Hematopoietic multipotent progenitor cell treated with erythropoietin and hydrocortisone succinate and interleukin-3 and kit ligand, for 15 days (in vitro differentiated cells): ENCODE data around the gene LRFN2.

Source experiments
- DNase-seq: peaks from one replicate; pipeline ENCODE4 v3.0.0-alpha.2; 2015; ENCODE audit warnings: low spot score

LRFN2 gene

DNA sequence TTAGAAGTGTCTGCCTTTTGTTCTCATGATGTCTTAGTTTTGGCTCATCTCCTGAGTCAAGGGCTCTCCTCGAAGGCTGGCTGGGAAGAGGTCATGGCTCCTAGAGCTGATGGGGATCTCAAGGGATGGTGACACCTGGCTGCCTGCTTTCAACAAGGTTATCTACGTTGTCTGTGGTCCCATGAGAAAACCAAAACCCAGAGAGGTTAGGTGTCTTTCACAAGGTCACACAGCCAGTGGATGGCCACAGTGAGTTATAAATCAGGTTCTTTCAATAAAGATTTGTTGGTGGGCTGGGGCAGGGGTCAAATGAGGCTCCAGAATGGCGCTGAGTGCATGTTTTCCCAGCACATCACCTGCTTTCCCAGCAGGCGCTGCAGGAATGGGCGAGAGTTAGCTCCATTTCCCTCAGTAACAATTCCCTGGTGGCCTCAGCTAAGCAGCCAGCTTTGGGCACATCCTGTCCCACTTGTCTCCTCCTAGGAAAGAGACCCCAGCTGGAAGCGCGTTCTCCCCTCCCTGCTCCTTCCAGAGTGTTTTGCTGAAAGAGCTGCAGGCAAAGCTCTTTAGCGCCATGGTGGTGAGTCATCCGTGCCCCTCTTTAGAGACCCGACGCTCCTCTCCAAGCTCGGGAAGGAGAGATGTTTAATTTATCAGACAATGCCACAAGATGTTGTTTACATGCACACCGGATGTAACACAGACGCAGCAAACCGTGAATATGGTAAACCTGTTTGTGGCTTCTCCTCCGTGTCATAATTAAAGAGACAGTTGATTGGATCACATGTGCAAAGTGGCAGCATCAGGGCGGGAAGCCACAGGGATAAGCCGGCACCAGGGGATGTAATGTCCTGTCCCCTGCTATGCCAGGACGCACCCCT, 109.7 kb downstream of the LRFN2 start:
- no peak for DNase-seq

DNA sequence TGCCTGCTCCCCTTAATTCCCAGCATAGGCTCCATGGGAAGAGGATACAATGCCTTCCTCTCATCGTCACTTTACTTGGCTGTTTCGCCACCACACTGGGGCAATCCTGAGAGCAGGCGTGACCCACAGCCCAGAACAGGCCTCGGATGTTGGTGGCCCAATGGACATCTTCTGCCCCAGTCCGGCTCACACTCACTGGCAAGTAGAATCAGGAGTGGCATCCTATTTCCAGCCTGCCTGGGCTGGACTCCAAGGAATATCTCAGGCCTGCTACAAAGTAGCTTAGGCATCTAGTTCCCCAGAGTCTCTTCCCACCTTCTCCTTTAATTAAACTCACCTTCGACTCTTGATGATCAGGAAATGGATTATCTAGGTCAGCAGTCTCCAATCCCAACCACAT, 110.5 kb downstream of the LRFN2 start:
- DNase-seq = no peak

DNA sequence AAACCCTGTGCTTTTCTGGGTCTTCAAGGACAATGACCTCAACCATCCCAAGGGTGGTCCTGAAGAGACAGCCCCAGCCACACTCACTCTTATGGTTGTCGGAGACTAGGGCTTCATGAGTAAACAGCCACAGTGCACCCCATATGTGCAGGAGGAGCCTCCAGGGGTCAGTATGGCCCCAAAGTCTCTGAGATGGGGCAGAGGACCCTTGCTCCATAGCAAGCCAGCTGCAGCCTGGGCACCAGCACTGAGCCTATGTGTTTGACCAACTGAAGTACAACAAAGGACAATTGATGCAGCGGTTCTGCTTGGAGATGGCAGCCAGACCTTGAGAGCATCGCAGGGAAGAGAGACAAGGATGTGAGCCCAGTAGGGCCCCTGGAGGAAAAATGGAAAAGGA, 112.2 kb downstream of the LRFN2 start:
- no peak for DNase-seq

- DNase-seq = no peak
Measured at GRCh38 chr6:40473026-40473425, 114.1 kb downstream of the LRFN2 start.

DNA sequence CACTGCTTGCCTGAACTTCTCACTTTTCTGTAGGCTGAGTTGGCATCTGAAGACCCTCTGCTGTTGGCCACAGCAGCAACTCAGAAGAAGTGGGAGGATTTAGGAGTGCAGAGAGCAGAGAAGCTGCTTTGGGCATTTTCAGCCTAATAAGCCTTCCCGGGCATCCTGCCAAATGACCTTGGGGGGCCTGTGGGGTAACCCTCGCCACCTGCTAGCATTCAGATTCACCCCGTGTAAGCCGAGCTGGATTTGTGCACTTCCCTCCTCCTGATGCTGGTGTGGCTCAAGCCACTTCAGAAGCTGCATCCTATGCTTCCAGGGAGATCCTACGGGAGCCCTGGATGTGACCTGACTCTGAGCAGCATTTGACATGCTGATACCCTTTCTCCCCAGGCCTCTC, 114.8 kb downstream of the LRFN2 start:
- DNase-seq = no peak

DNA sequence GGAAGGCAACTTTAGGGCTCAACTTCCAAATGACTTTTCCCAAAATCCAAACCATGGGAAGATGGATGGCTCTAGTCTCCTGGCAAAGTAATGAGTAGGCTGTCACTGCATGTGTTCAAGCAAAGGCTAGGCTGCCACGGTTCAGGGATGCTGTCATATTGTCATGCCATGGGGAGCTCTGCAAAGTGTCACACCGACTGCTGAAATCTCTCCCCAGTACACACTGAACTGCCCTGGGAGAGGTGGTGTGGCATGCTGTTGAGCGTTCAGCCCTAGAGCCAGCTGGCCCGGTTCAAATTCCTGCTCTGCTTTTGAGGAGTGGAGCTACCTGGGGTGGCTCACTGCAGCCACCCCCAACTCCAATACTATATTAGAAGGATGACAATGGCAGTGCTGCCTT, 115.9 kb downstream of the LRFN2 start:
- no peak for DNase-seq

- no peak for DNase-seq
Measured at GRCh38 chr6:40469323-40469722, 117.8 kb downstream of the LRFN2 start.

GRCh38 chr6:40466986-40467539, 120.1 kb downstream of the LRFN2 start:
- no peak for DNase-seq

DNA sequence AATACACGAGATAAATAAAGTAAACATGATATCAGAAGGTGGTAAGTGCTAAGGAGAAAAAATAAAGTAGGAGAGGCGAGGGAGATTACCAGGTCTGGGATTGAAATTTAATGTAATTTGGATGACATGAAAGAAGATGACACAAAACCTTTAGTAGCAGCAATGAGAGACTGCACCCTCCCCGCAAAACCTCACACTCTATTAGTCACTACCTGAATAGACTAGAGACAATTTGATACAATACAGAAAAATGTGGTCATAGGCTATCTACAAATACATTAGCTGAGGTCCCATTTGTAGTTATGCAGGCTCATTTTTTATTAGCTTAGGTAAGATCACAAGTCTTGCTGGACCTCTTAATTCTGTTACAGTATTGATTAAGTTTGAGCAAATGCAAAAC, 125.5 kb downstream of the LRFN2 start:
- no peak for DNase-seq

GRCh38 chr6:40460380-40460779, 126.8 kb downstream of the LRFN2 start:
- DNase-seq = no peak

DNA sequence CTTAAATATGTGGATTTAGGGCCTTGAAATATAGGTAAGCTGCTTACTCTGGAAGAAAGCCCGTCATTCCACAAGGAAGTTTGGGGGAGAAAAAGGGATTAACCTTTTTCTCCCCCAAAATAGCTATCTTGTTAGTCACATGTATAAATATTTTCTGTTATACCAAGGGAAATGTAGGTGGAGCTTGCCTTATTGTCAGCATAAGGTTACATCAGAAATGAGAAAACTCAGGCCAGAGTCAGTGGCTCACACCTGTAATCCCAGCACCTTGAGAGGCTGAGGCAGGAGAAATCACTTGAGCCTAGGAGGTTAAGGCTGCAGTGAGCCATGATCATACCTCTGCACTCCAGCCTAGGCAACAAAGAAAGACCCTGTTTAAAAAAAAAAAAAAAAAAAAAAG, 129.9 kb downstream of the LRFN2 start:
- DNase-seq = no peak

GRCh38 chr6:40456390-40457013, 130.7 kb downstream of the LRFN2 start:
- DNase-seq = no peak

- DNase-seq = no peak
Measured at GRCh38 chr6:40455686-40456389, 131.3 kb downstream of the LRFN2 start.

DNA sequence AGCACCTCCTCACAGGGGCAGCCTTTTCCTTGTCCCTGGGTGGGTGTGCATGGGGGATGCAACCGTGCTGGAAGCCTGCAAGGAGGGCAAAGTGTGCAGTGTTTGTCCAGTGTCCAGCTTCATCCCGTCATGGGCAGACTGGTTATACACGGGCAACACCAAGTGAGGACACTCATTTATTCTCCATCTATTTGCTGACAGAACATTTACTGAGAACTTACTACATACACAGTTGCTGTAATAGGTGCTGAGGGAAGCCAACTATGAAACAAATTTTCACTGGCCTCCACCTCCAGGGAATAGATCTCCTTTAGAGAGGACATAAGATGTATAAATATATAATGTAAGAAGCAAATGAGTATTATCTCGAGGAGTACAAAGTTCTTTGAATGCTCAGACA, 136.7 kb downstream of the LRFN2 start:
- DNase-seq = no peak

DNA sequence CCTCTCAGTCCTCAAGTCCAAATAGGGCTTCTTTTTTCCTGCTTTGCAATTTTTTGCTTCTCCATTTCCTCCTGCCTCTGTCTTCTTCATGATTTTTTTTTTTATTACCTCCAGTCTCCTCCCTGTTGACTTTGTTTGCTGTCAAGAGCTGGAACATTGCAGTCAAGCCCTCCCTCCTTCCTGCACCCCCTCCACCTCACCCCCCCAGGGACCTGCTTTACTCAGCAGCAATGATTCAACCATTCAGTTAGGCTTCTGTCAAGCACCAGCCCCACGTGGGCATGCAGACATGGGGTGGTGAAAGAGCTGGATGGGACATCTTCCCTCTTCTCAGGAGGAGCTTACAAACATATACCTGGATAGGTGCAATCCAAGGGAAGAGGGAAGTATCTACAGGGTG, 142.4 kb downstream of the LRFN2 start:
- DNase-seq = no peak

GRCh38 chr6:40444312-40444711, 142.9 kb downstream of the LRFN2 start:
- DNase-seq = no peak

GRCh38 chr6:40443842-40444241, 143.3 kb downstream of the LRFN2 start:
- no peak for DNase-seq

DNA sequence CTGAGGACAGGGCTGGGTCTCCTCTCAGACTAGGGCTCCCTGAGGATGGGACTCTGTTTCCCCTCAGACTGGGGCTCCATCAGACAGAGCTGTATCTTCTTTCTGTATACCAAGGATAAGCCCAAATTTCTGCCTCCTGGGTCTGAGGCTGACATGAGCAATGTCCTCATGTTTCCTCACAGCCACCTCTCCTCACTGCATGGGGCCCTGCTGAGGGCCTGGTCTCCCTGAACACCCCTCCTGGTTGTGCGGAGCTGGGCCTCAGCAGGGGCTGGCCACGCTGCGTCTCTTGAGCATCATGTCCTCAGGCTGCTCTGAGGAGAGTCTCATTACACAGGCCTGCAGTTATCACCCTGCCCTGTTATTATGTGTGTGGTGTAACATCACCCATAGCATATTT, 144.6 kb downstream of the LRFN2 start:
- DNase-seq = no peak

DNA sequence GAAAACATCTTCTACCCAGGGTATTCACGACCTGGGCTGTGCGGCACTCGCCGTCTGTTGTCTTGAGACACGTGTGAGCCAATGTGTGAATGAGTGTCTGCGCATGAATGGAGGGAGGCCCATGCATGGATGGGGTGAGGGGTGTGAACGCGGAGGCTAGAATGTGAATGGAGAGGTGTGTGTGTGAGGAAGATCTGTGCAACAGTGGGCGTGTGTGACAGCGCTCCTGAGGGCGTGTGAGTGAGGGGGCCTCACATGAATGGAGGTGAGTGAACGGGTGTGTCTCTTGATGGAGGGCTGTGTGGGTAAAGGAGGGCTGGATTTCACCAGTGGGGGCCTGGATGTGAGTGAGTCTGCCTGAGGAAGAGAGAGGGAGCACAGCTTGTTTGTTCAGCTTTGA, 146.0 kb downstream of the LRFN2 start:
- DNase-seq = no peak

DNA sequence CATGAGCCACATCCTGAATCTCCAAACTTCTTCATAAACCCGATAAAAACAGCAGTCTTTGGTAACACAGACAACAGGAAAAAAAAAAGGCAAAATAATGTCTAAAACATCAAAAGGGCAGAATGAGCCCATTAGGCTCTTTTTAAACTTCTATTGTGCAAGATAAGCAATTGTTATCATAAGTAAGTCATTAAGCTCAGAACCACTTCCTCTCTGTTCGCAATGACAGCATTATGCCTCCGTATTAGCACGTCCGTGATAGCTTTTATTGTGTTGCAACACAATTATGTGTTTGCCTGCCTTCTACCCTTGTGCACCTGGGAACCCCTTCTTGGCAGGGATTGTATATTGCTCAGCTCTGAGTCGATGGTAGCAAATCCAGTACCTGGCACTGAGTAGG, 147.1 kb downstream of the LRFN2 start:
- no peak for DNase-seq

GRCh38 chr6:40439026-40439800, 148.0 kb downstream of the LRFN2 start:
- no peak for DNase-seq
